K562 (cell line): Measurements from ENCODE around the gene SH3D19. TPM values are rescaled to one million over a fixed set of nuclear protein-coding genes. Genes with fewer than 3 reads are reported as not detected.

Experiments
- ATAC-seq: fragments of 200-7000 bp; cut with Tn5 transposase; 3 replicates; pipeline ENCODE4 v1.9.1; 2020; ENCODE audit warnings: moderate library complexity
- BruUV-seq: library from RNA; stranded (reverse); fragments of 400-500 nt; replicated peaks from 2 replicates; lab custom pipeline; 2021; lab: Mats Ljungman, UMichigan
- CTCF ChIA-PET: fragments of 300-600 bp; formaldehyde crosslinking; extraction: SDS; loops from one replicate; lab custom pipeline; 2021; ENCODE audit warnings: low intra/inter-chr PET ratio; lab: Yijun Ruan, JAX
- POLR2A ChIA-PET: fragments of 300-600, 350-650 bp; sonication (Branson Sonifier 250); formaldehyde crosslinking; extraction: SDS; loops from one replicate; lab custom pipeline; 2021; ENCODE audit warnings: antibody characterized with exemption, inconsistent platforms; lab: Yijun Ruan, JAX
- DNase-seq, 4 experiments: peaks; one replicate each; pipeline versions ENCODE4 v3.0.0 to v3.0.0-alpha.2; 2011 to 2018; ENCODE audit warnings: low spot score in 3 of 4, mixed read lengths in 3 of 4; ENCODE audit errors: extremely low read depth in 1 of 4
- FAIRE-seq: peaks from 2 replicates; lab custom pipeline; 2011; peaks lifted over from hg19 to GRCh38; lab: Jason Lieb, UNC
- H2AFZ ChIP-seq: 2 replicates; pipeline ENCODE4 v1.6.0; 2011; ENCODE audit warnings: low read depth, low read length, control low read depth, inconsistent platforms
- H3K27ac ChIP-seq: fragments of 200-600 bp; 3 replicates; pipeline ENCODE4 v1.8.0; 2011; ENCODE audit warnings: low read depth, mild to moderate bottlenecking, control low read depth, inconsistent platforms, low read length, moderate library complexity, mixed read lengths; ENCODE audit errors: extremely low read depth
- H3K27me3 ChIP-seq, 2 experiments: fragments of 300-600 bp in 1 of 2; 2 replicates in 1 of 2; 3 replicates in 1 of 2; pipeline versions ENCODE4 v1.6.0 to v1.8.0; 2011; ENCODE audit warnings: inconsistent platforms in 2 of 2, low read length in 2 of 2, mild to moderate bottlenecking in 1 of 2, mixed read lengths in 1 of 2, moderate library complexity in 1 of 2; ENCODE audit not compliant: control insufficient read depth in 2 of 2, insufficient read depth in 2 of 2
- H3K36me3 ChIP-seq: fragments of 300-600 bp; 3 replicates; pipeline ENCODE4 v1.8.0; 2011; ENCODE audit warnings: mild to moderate bottlenecking, low read length, inconsistent platforms; ENCODE audit not compliant: control insufficient read depth, insufficient read depth
- H3K4me1 ChIP-seq, 2 experiments: fragments of 200-600 bp in 1 of 2; replicated peaks in 1 of 2; 2 replicates in 1 of 2; 3 replicates in 1 of 2; pipeline versions ENCODE4 v1.5.1 to v1.8.0; 2011; ENCODE audit warnings: inconsistent platforms in 2 of 2, low read length in 2 of 2, mild to moderate bottlenecking in 1 of 2, mixed read lengths in 1 of 2, moderate library complexity in 1 of 2; ENCODE audit not compliant: control insufficient read depth in 2 of 2, insufficient read depth in 2 of 2
- H3K4me2 ChIP-seq: 2 replicates; pipeline ENCODE4 v1.6.1; 2011; ENCODE audit warnings: low read length, control low read depth, inconsistent platforms, mixed read lengths; ENCODE audit not compliant: insufficient read depth
- H3K4me3 ChIP-seq: fragments of 200-600 bp; sonication (generic), shearing (Covaris generic); 2 replicates; pipeline ENCODE4 v1.5.1; 2016; ENCODE audit warnings: control low read depth, inconsistent platforms
- H3K79me2 ChIP-seq: fragments of 200-600 bp; 3 replicates; pipeline ENCODE4 v1.8.0; 2011; ENCODE audit warnings: low read length, inconsistent platforms; ENCODE audit not compliant: control insufficient read depth, insufficient read depth
- H3K9ac ChIP-seq, 2 experiments: 2 replicates each; pipeline versions ENCODE4 v1.6.0 to v1.6.1; 2011; ENCODE audit warnings: low read depth in 2 of 2, low read length in 2 of 2, control low read depth in 1 of 2, inconsistent platforms in 1 of 2, mild to moderate bottlenecking in 1 of 2, mixed read lengths in 1 of 2; ENCODE audit not compliant: insufficient read depth in 1 of 2
- H3K9me1 ChIP-seq: one replicate; pipeline ENCODE4 v1.6.0; 2011; ENCODE audit warnings: inconsistent platforms, mild to moderate bottlenecking, low read length, moderate library complexity; ENCODE audit not compliant: control insufficient read depth, insufficient read depth
- H3K9me3 ChIP-seq: replicated peaks from 2 replicates; pipeline ENCODE4 v1.5.1; 2011; ENCODE audit warnings: low read depth, low read length, inconsistent platforms; ENCODE audit not compliant: control insufficient read depth, insufficient read depth
- H4K20me1 ChIP-seq: replicated peaks from 2 replicates; pipeline ENCODE4 v1.6.1; 2011; ENCODE audit warnings: low read length, inconsistent platforms, mixed read lengths; ENCODE audit not compliant: control insufficient read depth, insufficient read depth
- BDP1 ChIP-seq: IDR thresholded peaks from 3 replicates; pipeline ENCODE4 v1.6.1; 2011; ENCODE audit not compliant: insufficient read length, insufficient read depth
- DEAF1 ChIP-seq: fragments of 450-650 bp; formaldehyde crosslinking; IDR thresholded peaks from 2 replicates; pipeline ENCODE4 v1.4.0; 2020; ENCODE audit warnings: mild to moderate bottlenecking, moderate library complexity
- EWSR1 ChIP-seq: fragments of 450-650 bp; IDR thresholded peaks from 2 replicates; pipeline ENCODE4 v1.6.1; 2018; ENCODE audit warnings: borderline replicate concordance, mild to moderate bottlenecking, low read depth, moderate library complexity; ENCODE audit not compliant: partially characterized antibody
- HMGXB4 ChIP-seq: sonication (generic); formaldehyde crosslinking; IDR thresholded peaks from 2 replicates; pipeline ENCODE4 v1.8.1; 2023; ENCODE audit warnings: mild to moderate bottlenecking, missing genetic modification reagents
- MYNN ChIP-seq, 2 experiments: sonication (generic); formaldehyde crosslinking in 1 of 2; IDR thresholded peaks; 2 replicates each; pipeline versions ENCODE4 v1.5.0 to v1.6.1; 2016 to 2020; ENCODE audit warnings: antibody characterized with exemption in 1 of 2, missing genetic modification reagents in 1 of 2
- NCOA2 ChIP-seq, 2 experiments: fragments of 450-650 bp; IDR thresholded peaks; 2 replicates each; pipeline ENCODE4 v1.6.1; 2018; ENCODE audit warnings: mild to moderate bottlenecking in 2 of 2, moderate library complexity in 1 of 2; ENCODE audit not compliant: partially characterized antibody in 2 of 2
- NFRKB ChIP-seq: fragments of 450-650 bp; IDR thresholded peaks from 2 replicates; pipeline ENCODE4 v1.6.1; 2016; ENCODE audit warnings: low read depth
- THAP7 ChIP-seq: fragments of 250-450 bp; sonication (Bioruptor Pico); IDR thresholded peaks from 2 replicates; pipeline ENCODE4 v1.5.0; 2021
- TSHZ1 ChIP-seq: fragments of 250-450 bp; sonication (Bioruptor Pico); IDR thresholded peaks from 2 replicates; pipeline ENCODE4 v1.4.0; 2020; ENCODE audit warnings: mild to moderate bottlenecking, moderate library complexity
- ZFP30 ChIP-seq: fragments of 250-450 bp; sonication (Bioruptor Pico); IDR thresholded peaks from 2 replicates; pipeline ENCODE4 v1.8.0; 2022; ENCODE audit warnings: moderate library complexity, mild to moderate bottlenecking, inconsistent platforms, borderline replicate concordance
- ZNF324 ChIP-seq: fragments of 250-450 bp; sonication (Bioruptor Pico); IDR thresholded peaks from 2 replicates; pipeline ENCODE4 v1.4.0; 2020; ENCODE audit warnings: mild to moderate bottlenecking
- ZNF778 ChIP-seq: fragments of 450-650 bp; formaldehyde crosslinking; IDR thresholded peaks from 2 replicates; pipeline ENCODE4 v1.4.0; 2020; ENCODE audit warnings: mild to moderate bottlenecking, moderate library complexity
- WGBS: fragments of 100-300 bp; shearing (Covaris generic); methylation state at CpG from one replicate; pipeline ENCODE4 v1.1.6; 2016; ENCODE audit warnings: low coverage, mixed read lengths; ENCODE audit not compliant: insufficient coverage; ENCODE audit errors: missing lambda C conversion rate; 5-methylcytosine and 5-hydroxymethylcytosine counted together
- in situ Hi-C: fragments of 300-500 bp; cut with MboI; formaldehyde crosslinking; loops from 4 replicates; pipeline ENCODE4 v1.15.0; 2018; ENCODE audit warnings: inconsistent platforms, mixed read lengths
- intact Hi-C: fragments of 100-400 bp; cut with micrococcal nuclease; formaldehyde crosslinking; loops from 2 replicates; pipeline ENCODE4 v1.14.2; 2022
- polyA plus RNA-seq, 8 experiments: library from polyadenylated mRNA; depleted of rRNA in 4 of 8; stranded (reverse) in 5 of 8; unstranded in 3 of 8; fragments of >200 nt; fragmentation: Nextera tagmentation in 2 of 8; fragmentation: Illumina TruSeq in 1 of 8; extraction: Ambion mirVana in 2 of 8; extraction: Trizol in 1 of 8; gene quantifications; 2 replicates each; pipeline versions ENCODE4 v1.2.1 to v1.2.3, GENCODE V29; 2011 to 2014; ENCODE audit warnings: inconsistent platforms in 1 of 8, missing spikeins in 1 of 8
- total RNA-seq, 7 experiments: library from RNA; depleted of rRNA in 6 of 7; stranded (reverse); fragments of >200 nt in 6 of 7; fragmentation: Illumina TruSeq in 2 of 7; extraction: Trizol in 2 of 7; gene quantifications; 2 replicates each; pipeline versions ENCODE4 v1.2.1 to v1.2.3, GENCODE V29; 2011 to 2021; ENCODE audit warnings: low replicate concordance in 1 of 7

Gene SH3D19
- total and polyA plus RNA-seq, 9 of the 15 experiments (the other 6 are each of a cell fraction or from before 2014, with no cell fraction given) = 0.42 to 2.2 (median 1.1) TPM; not detected in 6

- Histone ChIP-seq H3K4me1 (no peaks in the 10 kb centered on the region), H3K9me1 (no peaks in the 10 kb centered on the region), H3K4me2 (no peak overlapping the region), H3K4me3 (no peak overlapping the region), H3K27ac (no peak overlapping the region), H3K27me3 (no peaks in the 10 kb centered on the region), H3K9ac (no peak overlapping the region), H3K36me3 (no peaks in the 10 kb centered on the region), H2AFZ (peak overlapping the region; percentile 69; the same call in 1 of the 2 replicates), H3K79me2 (no peaks in the 10 kb centered on the region), H4K20me1 (no peaks in the 10 kb centered on the region), H3K9me3 (no peaks in the 10 kb centered on the region)
- ChIA-PET CTCF (interaction anchor here (1.2 kb wide), 1 partner anchor 251 kb away, joined by 5 read pairs; no protein-coding TSS in a partner anchor), POLR2A (no interaction called here)
- 5% methylated on average over 13 of the region's 13 CpGs for WGBS
- intact Hi-C loops = loop anchor here (1.0 kb wide), 3 partner anchors 86 to 250 kb away; no protein-coding TSS in a partner anchor
- TF ChIP-seq HMGXB4 (CRISPR knock-in tag) (no peak), TSHZ1 (CRISPR knock-in tag) (no peak), ZNF324 (no peak), ZFP30 (CRISPR knock-in tag) (no peak), NFRKB (no peak), EWSR1 (no peak), NCOA2 (IDR thresholded peaks at IDR 0.05; ENCODE audit: partially characterized antibody in 2 of 2) (no peak), DEAF1 (CRISPR knock-in tag) (no peak), BDP1 (no peak), MYNN (IDR thresholded peaks at IDR 0.05) (no peak), MYNN (CRISPR knock-in tag; IDR thresholded peaks at IDR 0.05) (no peak), THAP7 (no peak), ZNF778 (CRISPR knock-in tag) (no peak)
- no peak for FAIRE-seq
- DNase-seq = no peak
- no TSS peak for BruUV-seq
- in situ Hi-C loops = no loop called here
- no peak for ATAC-seq
These were observed 36.6 kb upstream of the SH3D19 start for GRCh38 chr4:151361966-151362365.
